GM12801 (cell line): ENCODE measurements around the gene MEG3.

ENCODE experiments used
- CTCF ChIP-seq: IDR thresholded peaks from one replicate; pipeline ENCODE4 v1.5.1; 2011; ENCODE audit warnings: control low read depth; ENCODE audit not compliant: insufficient read length; ENCODE audit errors: extremely low read depth

The MEG3 gene

DNA sequence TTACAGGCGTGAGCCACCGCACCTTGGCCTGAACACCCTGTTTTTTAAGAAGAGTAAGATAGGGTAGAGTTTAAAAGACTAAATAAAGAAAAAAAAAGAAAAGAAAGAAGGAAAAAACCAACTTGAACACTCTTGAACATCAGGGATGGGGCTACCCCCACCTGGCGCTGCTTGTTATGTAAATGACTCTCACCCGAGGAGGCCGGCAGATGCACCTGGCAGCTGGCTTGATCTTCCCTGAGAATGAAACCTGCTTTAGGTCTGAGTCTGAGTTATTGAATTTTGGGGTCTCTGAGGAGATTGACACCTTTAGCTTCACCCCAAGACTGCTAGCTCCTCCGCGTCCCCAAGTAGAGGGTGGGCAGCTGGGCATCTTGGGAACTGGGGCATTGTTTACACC lies 15.5 kb upstream of the MEG3 start:
- no peak for TF ChIP-seq CTCF

- TF ChIP-seq CTCF = no peak
Measured at GRCh38 chr14:100810861-100811461, 15.0 kb upstream of the MEG3 start.

DNA sequence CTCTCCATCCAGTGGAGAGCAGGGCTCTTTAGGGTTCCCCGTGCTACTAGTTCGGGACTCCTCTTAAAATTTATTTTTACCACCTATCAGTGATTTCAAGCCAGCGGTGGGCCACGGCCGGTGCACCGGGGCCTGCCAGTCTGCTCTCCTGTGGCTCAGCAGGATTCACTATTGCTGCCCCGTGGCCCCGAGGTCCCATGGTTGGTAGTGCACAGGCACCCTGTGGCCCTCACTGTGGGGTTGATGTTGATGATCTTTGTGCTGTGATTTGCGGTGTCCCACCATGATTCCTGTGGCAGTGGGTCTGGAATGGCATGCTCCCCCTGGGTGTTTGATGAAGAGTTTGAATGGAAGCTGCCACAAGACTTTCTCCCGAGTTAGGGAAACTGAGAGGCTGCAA lies 12.6 kb upstream of the MEG3 start:
- no peak for TF ChIP-seq CTCF

DNA sequence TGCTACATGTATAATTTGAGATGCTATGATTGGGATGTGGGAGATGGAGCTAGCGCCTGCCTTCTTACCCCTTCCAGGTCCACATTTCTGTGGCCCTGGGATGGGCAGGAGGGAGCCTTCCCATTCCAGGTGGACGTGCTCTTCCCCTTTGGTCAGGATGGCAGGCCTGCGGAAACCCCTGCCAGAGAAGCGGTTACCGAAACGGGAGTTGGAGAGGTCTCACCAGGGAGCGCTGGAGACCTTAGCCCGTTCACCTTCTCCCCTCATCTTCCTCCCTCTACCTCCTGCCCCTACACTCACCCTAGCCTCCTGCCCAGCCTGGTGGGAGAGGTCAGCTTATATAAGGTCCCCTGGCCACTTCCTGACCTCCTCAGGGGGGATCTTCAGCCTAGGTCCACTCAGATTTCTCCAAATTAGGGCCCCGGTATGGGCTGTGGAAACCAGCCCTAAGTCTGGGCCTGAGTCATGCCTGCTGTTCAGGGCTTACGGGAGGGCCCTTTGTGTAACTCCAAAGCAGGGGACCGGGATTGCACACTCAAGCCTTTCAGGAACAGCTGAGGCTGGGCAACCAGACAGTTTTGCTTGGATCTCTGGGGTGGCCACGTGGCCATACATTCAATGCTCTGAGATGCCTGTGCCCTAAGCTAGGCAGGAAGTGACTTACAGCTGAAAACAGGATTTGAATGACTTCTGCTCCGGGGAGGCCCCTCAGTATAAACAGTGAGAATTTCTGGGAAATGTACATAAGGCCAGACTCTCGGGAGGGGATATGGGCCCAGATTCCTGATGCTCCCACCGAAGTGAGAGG lies 10.2 kb upstream of the MEG3 start:
- TF ChIP-seq CTCF = no peak

- no peak for TF ChIP-seq CTCF
Measured at GRCh38 chr14:100816286-100816949, 9.5 kb upstream of the MEG3 start.

DNA sequence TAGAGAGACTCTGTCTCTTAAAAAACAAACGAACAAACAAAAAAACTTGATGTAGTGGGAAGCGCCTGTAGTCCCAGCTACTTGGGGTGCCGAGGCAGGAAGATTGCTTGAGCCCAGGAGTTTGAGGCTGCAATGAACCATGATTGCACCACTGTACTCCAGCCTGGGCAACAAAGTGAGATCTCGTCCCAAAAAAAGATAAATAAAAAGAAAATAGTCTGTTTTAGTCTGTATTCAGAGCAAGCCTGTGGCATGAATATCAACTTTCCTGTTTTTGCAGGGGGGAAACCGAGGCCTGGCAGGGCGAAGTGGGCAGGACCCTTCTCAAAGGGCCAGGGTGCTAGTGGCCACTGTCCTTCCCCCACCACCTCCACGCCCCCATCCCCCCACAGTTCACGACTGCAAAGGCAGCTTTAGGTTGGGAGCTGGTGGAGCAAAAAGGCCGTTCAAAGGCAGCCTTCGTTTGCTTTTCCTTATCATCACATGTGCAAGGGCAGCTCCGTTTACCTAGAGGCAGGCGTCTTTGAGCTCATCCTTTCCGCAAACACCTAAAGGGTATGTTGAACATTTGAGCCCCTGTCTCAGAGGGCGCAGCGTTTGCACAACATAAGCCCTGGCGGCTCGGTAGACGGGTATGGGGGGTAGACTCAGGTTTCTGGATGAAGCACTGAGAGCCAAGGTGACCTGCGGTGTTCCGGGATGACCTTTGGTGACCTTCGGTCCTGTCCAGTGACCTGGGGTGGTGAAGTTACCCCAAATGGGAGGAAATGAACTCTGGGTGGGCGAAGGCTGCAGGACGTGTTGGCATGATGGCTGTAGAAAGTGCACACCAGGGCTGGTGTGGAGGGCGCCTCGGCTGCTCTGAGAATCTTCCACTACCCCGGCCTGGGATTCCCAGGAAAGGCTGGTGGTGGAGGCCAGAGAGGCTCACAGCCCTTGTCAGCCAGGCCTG lies 8.7 kb upstream of the MEG3 start:
- TF ChIP-seq CTCF = no peak
